ENCODE results near the gene AKAP12.
A peak's percentile ranks its signal among the peaks of the same experiment; 100 is the strongest.

Gene AKAP12

DNA sequence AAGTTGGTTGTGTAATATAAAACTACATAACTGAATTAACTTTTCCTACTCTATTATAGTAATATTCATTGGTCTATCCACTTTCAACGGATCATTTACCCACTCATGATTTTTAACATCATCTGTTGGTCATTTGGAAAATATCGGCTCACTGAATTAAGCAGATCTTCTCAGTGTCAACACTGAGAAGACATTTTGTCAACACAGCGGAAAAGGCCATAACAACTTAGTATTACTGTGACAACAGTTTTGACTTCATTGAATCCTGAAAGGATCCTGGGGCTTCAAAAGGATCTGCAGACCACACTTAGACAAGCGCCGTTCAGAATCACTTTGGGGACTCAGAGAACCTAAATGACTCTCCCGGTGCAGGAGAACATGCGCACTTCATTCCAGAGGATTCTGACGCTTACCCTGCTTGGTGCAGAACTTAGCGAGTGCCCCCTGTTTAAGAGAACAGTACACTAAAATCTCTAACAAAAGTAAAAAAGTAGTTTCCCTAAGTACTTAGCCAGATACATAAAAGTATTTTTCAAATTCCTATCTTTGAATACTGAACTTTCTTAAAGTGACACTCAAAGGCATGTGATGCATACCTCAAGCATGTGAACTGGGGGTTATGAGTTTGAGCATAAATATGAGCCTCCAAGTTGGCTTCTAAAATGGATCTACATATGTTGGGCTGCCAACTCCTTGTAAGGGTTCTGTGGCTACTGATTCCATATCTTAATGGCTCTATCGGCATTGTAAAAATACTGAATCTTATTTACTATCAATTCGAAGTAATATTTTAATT lies 147.6 kb downstream of the AKAP12 start:
- no peak for DNase-seq

DNA sequence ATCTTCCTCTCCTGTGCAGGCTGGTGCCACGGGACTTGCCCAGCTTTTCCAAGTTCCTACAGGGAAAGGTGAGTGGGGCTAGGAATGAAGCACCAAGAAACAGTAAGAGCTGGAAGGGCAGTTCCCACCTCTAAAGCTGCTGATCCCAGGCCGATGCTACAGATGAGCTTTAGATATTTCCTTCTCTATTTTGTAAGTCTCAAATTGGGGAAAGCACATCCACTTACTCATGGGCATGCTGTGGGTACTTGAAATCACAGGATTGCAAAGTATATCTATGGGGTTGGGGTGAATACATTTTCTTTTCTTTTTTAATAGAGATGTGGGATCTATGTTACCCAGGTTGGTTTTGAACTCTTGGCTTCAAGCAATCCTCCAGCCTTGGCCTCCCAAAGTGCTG lies 148.5 kb downstream of the AKAP12 start:
- DNase-seq: no peak

DNA sequence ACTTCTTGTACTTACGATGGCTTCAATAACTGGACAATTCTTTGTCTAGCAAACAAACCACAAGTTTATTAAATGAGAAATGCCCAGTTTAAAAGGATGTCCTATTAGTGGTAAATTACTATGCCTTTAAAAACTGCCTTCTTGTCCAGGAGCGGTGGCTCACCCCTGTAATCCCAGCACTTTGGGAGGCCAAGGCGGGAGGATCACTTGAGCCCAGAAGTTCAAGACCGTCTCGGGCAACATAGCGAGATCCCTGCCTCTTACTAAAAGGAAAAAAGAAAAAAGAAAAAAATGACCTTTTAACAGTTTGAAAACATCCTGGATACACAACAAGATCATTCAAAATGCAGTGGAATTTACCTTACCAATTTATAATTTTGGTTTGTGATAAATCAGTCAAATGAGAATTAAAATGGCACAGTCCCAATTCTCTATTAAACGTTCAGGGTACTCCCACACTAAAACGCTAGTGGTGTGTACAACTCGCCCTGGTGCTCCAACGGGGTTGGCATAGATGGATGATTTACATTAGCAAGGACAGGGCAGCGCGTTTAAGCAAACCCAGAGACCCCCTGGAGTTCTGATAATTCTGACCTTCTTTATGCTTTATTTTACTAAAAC lies 149.3 kb downstream of the AKAP12 start:
- DNase-seq: no peak

DNA sequence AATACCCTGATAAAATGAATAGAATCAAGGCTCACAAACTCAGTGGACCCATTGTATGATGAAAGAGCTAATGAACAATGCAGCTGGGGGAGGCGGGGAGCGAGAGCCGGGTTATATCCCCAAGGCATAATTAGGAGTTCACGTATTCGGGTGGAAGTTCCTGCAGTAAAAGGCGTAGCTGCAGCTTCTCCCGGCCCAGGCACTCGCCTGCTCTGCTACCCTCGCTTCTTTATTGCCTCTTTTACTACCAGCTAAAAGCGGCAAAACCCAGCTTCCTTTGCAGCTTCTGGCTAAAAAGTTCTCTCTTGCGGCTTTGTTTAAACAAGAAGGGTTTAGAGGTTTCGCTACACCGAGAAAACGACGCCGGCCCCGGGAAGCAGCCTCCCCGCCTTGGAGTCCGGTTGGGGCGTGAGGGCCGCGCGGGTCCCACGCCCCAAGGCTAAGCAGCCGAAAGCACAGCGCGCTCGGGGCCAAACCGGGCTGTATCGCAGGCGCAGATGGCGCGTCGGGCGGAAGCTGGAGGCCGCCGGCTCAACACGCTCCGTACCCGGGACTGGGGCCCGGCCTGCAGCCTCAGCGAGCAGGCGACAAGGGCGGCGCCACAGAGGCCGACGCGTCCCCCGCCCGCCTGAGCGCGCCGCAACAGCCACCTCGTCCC lies 150.0 kb downstream of the AKAP12 start:
- peak; percentile 85 for DNase-seq

DNA sequence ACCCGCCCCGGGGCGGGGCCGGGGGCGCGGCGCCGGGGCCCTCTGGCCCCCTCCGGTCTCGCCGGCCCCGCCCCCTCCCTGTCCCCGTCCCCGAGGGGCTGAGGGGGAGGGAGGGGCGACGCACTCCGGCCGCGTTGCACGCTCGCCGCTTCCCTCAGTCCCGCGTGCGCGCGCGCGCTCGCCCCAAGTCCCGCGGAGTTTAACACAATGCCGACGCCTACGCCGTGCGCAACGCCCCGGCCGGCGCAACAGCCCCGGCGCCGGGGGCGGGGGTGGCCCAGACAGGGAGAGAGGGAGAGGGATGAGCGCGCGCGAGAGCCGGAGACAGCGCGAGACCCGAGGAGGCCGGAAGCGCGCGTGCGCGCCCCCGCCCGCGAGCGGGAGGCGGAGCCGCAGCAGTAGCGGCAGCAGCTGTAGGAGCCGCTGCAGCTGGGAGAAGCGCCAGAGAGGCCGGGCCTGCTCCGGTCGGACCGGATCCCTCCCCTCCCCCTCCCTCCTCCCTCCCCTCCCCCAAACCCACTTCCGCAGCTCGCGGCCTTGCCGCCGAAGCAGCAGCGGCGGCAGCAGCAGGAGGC lies 150.6 kb downstream of the AKAP12 start:
- peak; percentile 99 for DNase-seq

DNA sequence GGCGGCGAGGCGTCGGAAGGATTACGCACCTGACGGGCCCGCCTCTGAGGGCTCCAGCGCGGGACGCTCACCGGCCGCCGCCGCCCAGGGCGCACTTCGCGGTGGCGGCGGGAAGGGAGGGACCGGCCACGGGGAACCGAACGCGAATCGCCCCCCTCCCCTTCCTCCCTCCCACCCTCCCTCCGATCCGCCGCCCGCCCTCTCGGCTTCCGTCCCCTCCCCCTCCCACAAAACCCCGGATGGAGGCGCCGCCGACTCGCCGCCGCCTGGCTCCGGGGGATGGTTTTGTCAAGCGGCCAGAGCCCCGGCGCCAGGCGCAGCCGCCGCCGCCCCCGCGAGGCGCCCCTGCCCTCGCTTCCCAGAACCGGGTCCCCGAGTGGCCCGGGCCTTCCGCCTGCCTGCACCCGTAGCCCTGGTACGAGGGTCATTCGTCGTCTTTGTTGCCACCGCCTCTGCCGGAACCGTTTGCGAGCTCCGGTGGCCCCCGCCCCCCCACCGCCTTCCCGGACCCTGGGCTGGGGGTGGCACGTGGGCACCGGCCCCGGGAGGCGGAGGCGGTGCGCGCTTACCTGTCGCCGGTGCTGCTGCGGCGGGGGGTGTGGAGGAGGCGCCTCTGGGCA lies 151.2 kb downstream of the AKAP12 start:
- DNase-seq: peak; percentile 86

DNA sequence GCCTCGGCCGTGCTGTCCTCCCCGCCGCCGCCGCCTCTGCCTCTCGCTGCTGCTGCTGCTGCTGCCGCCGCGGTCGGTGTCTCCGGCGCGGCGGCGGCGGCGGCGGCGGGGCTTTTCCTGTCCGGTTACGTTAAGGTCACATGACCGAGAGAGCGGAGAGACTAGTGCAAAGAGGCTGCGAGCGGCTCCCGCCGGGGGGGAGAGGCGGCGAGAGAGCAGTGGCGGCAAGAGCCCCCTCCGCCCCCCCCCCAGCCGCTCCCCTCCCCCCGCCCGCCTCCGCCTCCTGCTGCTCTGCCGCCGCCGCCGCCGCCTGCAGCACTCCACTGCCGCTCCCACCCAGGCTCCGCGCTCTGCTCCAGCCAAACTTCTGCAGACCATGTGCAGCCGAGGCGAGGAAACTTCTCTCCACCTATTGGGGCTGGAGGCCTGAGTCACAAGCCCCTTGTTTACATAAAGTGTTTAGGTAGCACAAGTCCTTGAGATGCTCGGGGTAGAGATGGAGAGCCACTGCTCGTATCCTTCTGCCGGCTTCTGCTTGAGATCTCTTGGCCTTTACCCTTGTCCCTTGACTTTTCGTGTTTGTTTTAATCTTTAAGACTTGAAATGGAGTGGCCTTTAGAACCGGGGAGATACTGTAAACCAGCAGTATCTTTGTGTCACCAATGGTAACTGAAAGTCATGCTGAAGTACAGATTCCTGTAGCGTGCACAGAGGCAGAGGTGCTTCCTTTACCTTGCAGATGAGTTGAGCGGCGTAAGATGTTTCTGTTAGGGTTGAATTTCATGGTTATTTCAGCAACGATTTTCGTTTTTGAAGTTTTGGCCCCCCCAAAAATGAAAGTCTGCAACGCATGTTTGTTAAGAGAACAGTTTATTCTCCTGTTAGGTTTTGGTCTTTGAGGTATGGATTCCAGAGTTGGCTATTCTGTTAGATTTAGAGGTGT lies 152.0 kb downstream of the AKAP12 start, which contains the start of gene ZBTB2:
TSS of gene ZBTB2 (minus strand) at position 89 of the 943 bp plus-strand sequence. CDS start 17,922 bp downstream, outside the sequence.
- DNase-seq: peak; percentile 93

DNA sequence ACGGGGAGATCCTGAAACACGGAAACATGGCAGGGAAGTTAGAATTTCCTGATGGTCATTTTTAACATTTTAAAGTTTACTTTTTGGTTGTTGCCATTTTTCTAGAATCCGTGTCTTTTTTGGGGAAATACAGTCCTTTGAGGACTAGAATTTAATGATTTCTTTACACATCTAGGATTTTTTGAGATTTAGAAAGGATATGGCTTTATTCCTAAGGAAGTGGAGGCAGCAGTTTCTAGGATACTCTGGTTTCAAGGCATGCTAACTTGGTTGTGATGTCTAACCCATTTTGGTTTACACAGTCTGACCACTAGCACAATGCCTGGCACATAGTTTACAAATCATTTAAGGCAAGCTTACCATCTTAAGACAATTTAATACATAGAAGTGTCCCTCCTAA lies 152.7 kb downstream of the AKAP12 start:
- DNase-seq: no peak

DNA sequence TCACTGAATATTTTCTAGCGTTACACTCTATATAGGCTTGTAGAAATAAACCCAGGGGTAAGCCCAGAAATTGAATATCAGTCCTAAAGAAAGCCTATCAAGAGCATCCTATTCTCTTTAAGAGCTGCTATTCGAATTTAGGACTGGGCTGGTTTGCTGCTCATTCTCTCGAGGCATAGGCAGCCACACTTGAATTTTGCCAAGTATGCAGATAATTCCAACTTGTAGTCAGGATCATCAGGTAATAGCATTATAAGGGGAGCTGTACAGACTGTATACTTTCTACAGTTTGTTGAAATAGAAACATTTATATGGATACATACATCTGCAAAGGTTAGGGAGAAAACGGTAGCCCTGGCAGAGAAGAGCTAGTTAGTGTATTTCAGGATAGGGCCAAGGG lies 153.6 kb downstream of the AKAP12 start:
- no peak for DNase-seq

DNA sequence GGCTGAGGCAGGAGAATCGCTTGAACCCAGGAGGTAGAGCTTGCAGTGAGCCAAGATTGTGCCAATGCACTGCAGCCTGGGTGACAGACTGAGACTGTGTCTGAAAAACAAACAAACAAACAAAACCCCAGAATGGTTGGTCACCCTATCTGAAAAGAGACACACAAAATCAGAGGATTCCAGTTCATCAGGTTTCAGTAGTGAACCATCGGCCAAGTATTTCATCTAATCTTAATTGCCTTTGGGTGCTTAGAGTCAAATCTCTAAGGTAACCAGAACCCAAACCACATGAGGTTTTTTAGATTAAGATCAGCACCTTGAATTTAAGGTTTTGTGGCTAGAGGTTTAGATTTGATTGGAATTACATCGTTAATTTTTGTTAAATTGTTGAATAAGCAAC lies 159.9 kb downstream of the AKAP12 start:
- no peak for DNase-seq

DNA sequence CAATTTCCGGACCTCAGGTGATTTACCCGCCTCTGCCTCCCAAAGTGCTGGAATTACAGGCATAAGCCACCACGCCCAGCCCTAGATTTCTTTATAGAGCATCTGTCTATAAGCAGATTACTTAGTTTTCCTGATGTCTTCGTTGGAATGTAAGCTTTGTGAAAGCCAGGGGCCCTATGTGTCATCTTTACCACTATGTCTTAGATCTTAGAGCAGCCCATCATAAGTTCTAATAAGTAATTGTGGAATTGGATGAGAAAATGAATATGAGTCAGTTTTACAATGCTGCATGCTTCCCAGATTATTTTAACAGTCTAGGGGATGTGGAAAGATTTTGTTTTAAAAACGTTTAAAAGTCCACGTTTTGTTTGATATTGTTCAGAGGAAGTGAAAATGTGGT lies 160.7 kb downstream of the AKAP12 start:
- no peak for DNase-seq

DNA sequence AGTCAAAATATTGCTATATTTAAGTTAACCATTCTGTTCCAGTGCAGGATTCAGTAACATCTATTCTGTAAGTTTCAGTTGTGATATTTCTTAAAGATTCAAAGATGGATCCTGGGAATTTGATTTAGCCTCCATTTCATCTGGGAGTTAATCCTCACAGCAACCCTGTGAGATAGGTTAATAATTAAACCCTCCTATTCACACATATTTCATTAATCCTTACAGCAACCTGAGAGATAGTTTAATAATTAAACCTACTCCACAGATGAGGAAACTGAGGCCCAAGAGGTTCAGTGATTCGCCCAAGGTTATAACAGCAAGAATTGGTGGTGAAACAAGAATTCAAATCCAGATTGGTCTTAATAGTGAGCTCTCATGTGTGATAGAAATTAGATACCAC lies 162.5 kb downstream of the AKAP12 start:
- DNase-seq: no peak

DNA sequence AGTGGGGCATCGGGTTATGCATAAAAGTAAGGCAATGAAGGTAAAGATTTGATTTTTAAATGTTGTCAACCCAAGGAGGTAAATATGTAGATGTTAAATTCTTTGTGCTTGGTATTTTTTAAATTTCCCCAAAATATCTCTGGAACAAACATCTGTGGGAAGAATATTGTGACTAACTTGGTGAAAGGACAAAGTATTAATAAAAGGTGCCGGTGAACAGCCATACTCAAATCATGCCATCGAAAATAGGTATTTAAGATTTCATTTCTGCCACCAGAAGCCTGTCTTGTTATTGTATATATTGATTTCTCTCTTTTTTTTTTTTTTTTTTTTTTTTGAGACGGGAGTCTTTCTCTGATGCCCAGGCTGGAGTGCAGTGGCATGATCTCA lies 164.1 kb downstream of the AKAP12 start:
- no peak for DNase-seq

All from islet precursor cell (in vitro differentiated cells).